Liver (tissue), 3 donors: Measurements from ENCODE around the gene CACFD1.

Experiments
- ATF3 ChIP-seq: IDR thresholded peaks from 2 replicates; pipeline ENCODE4 v1.6.1; 2016; ENCODE audit warnings: antibody characterized with exemption
- CTCF ChIP-seq: fragments of 150-350 bp; IDR thresholded peaks from 2 replicates; pipeline ENCODE4 v1.5.1; 2017; ENCODE audit warnings: improper control_type of control experiment, low read depth, low read length; ENCODE audit not compliant: missing input control
- FOXA1 ChIP-seq: IDR thresholded peaks from 2 replicates; pipeline ENCODE4 v1.6.1; 2016; ENCODE audit warnings: antibody characterized with exemption
- GABPA ChIP-seq, 2 donors: IDR thresholded peaks in 1 of 2; conservative IDR thresholded peaks in 1 of 2; 2 replicates each; pipeline ENCODE4 v1.6.1; 2016; ENCODE audit warnings: antibody characterized with exemption in 2 of 2, mild to moderate bottlenecking in 1 of 2, moderate library complexity in 1 of 2
- MAX ChIP-seq: IDR thresholded peaks from 2 replicates; pipeline ENCODE4 v1.6.1; 2016; ENCODE audit warnings: antibody characterized with exemption
- RAD21 ChIP-seq, 2 donors: IDR thresholded peaks; 2 replicates each; pipeline ENCODE4 v1.6.1; 2016; ENCODE audit warnings: antibody characterized with exemption in 2 of 2, mild to moderate bottlenecking in 2 of 2
- REST ChIP-seq: IDR thresholded peaks from 2 replicates; pipeline ENCODE4 v1.6.1; 2016; ENCODE audit warnings: antibody characterized with exemption, mild to moderate bottlenecking
- TAF1 ChIP-seq: conservative IDR thresholded peaks from 2 replicates; pipeline ENCODE4 v1.6.1; 2016; ENCODE audit warnings: antibody characterized with exemption, mild to moderate bottlenecking
- YY1 ChIP-seq: IDR thresholded peaks from 2 replicates; pipeline ENCODE4 v1.6.1; 2016; ENCODE audit warnings: antibody characterized with exemption, mild to moderate bottlenecking
- ZBTB33 ChIP-seq: IDR thresholded peaks from 2 replicates; pipeline ENCODE4 v1.6.1; 2016; ENCODE audit warnings: antibody characterized with exemption
- donor health status: healthy.
- donor health status: healthy.

GRCh38 chr9:133484671-133485437 lies 25.1 kb downstream of the CACFD1 start:
- no peak for TF ChIP-seq CTCF
- no peak for TF ChIP-seq GABPA (IDR thresholded peaks at IDR 0.05 in 1 of 2, conservative IDR thresholded peaks at IDR 0.05 in 1 of 2)
- no peak for TF ChIP-seq YY1
- TF ChIP-seq RAD21 (IDR thresholded peaks at IDR 0.05) = no peak
- no peak for TF ChIP-seq REST
- TF ChIP-seq TAF1 = no peak
- no peak for TF ChIP-seq MAX
- no peak for TF ChIP-seq ATF3
- TF ChIP-seq ZBTB33 = no peak
- TF ChIP-seq FOXA1 = no peak
